NCI-H128 (cell line): Measurements from ENCODE around the gene CACNA1H.

Experiments used
- DNase-seq: peaks from one replicate; lab custom pipeline; 2025; ENCODE audit not compliant: unreplicated experiment; lab: John Stamatoyannopoulos, UW

CACNA1H gene

GRCh38 chr16:1122398-1122765 is 30.5 kb upstream of the CACNA1H start:
- DNase-seq, result no peak

DNA sequence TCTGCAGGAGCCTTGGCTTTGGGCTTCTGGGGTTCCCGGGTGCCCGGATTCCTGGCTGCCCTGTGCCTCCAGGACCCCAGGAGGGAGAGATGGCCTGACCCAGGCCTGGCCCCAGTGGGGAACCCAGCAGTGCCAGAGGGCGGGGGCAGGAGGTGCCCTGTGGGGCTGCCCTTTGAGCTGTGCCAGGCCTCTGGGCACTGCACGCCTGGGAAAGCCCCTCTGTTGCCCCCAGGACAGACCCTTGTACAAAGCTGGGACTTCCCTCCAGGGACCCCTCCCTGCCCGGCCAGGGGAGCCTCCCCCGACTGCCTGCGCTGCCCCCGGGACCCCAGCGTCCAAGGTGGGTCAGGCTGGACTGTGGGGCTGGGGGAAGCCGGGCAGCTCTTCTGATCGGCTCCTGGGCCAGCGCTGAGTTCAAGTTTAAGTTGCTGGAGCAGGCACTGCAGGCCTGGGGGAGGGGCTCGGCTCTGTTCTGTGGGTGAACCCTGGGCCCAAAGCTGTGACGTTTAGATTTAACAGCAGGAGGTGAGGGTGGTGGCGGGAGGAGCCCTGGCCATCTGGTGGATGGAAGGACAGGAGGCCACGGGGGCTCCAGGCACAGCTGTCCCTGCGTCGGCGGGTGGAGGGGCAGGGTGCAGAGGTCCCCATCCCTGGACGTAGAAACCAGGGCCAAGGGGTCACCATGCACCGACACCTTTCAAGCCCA is 29.2 kb upstream of the CACNA1H start:
- no peak for DNase-seq

GRCh38 chr16:1124291-1124690 is 28.6 kb upstream of the CACNA1H start:
- no peak for DNase-seq

DNA sequence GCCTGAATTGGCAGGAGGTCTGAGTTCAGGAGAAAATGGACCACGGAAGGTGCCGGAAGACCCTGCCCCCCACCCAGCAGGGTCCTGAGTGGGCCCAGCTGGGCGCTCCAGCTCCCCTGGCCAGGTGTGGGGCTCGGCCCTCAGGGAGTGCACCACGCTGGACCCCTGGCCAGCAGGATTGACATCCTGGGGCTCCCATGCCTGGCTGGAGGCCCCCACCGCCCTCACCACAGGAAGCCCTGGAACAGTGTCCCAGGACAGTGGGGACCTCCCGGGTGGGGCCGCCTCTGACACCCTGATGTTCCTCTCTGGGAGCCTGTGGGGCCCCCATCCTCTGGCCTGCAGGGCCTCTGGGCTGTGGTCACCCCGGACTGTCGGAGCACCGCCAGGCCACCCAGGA is 28.1 kb upstream of the CACNA1H start:
- no peak for DNase-seq

- DNase-seq, result no peak
Observed at GRCh38 chr16:1125471-1125870, 27.4 kb upstream of the CACNA1H start.

DNA sequence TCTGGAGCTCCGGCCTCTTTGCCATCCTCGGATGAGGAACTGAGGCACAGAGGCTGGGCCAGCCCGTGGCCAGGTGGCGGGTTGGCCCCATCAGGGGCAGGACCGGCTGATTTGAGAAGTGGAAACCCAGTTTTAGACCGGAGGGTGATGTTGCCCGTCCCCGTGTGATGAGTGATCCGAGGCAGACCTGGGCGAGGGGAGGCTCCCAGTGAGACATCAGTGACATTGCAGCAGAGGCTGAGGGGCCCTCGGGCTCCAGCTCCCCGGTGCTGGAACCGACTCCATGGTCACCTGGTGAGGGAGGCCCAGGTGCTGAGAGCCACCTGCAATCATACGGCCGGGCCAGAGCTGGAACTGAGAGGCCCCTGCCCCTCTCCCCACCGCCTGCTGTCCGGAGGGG is 26.9 kb upstream of the CACNA1H start:
- DNase-seq, result no peak

DNA sequence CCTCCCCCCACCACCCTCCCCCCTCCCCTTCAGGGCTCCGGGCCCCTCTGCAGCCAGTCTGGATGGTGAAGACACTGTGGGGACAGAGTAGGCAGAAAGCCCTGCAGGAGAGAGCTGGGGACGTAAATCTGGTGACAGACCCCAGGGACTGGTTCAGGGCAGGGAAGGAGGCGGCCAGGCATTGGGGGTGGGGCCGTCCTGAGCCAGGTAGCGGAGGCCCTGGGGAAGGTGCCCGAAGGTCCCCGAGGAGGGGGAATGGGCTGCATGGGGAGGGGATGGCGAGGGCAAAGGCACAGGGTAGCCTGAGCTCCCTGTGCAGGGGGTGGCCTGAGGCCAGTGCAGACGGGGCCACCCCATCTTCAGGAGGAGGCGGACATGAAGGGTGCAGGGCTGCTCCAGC is 26.3 kb upstream of the CACNA1H start:
- DNase-seq, result no peak

DNA sequence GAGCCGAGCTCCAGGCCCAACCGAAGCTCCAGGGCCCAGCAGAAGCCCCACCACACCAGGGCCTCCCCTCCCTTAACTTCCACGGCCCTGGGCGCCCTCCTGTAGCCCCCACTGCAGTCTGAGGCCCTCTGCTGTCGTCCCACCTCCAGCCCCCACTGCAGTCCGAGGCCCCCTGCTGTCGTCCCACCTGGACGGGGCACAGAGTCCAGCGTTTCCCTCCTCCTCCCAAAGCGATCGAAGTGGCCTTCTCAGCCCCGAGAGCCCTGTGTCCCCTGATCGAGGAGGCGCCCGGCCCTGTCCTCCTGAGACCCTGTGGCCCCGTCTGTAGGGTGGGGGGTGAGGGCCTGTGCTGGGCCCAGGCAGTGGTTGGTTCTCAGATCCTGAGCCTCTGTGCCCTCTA is 25.8 kb upstream of the CACNA1H start:
- no peak for DNase-seq

GRCh38 chr16:1127971-1128715 is 24.8 kb upstream of the CACNA1H start:
- no peak for DNase-seq

GRCh38 chr16:1129106-1129960 is 23.6 kb upstream of the CACNA1H start:
- DNase-seq, result no peak

- DNase-seq, result no peak
Observed at GRCh38 chr16:1130382-1130781, 22.5 kb upstream of the CACNA1H start.

GRCh38 chr16:1131378-1131994 is 21.4 kb upstream of the CACNA1H start:
- DNase-seq, result no peak

DNA sequence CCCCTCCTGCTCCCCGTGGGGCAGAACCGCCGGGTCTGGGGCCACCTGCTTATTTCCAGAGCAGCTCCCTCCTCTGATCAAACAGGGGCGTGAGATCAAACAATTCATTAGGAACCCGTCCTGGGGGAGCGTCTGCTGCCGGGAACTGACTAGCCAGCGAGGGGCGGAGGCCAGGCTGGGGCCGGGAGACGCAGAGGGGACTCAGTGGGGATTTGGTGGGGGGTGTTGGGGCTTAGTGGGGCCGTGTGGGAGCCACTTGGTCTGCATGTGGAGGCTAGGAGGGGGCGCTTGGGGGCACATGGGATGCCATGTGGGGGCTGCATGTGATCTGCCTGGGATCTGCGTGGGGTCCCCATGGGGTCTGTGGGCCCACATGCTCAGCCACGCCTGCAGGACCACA is 20.5 kb upstream of the CACNA1H start:
- DNase-seq, result no peak

DNA sequence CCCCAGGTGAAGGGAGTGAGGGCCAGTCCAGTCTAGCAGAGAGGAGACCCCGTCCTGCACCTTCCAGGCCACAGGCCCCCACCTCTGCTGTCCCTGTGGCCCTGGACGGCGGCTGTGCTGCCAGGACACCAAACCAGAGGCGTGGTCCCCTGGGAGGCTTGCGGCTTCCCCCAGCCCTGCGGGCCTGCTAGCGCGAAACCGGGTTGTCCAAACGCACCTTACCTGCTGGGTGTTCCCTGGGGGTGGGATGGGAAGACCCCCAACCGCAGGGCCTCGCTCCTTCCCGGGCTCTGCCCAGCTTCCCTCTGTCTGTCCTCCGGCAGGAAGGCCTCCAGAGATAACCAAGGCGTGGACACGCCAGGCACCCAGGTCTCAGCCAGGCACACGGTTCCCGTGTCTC is 19.6 kb upstream of the CACNA1H start:
- no peak for DNase-seq

- DNase-seq, result no peak
Observed at GRCh38 chr16:1133810-1134520, 18.9 kb upstream of the CACNA1H start.

- no peak for DNase-seq
Observed at GRCh38 chr16:1134776-1135458, 18.0 kb upstream of the CACNA1H start.

DNA sequence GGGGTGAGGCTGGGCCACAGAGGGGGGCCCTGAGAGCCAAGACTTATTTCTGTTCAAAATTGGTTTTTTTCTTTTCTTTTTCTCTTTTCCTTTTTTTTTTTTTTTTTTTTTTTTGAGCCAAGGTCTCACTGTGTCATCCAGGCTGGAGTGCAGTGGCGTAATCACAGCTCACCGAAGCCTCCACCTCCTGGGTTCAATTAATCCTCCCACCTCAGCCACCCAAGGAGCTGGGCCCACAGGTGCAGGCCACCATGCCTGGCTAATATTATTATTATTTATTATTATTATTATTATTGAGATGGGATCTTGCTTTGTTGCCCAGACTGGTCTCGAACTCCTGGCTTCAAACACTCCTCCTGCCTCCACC is 17.5 kb upstream of the CACNA1H start:
- DNase-seq, result no peak

GRCh38 chr16:1137604-1138003 is 15.3 kb upstream of the CACNA1H start:
- DNase-seq, result no peak

DNA sequence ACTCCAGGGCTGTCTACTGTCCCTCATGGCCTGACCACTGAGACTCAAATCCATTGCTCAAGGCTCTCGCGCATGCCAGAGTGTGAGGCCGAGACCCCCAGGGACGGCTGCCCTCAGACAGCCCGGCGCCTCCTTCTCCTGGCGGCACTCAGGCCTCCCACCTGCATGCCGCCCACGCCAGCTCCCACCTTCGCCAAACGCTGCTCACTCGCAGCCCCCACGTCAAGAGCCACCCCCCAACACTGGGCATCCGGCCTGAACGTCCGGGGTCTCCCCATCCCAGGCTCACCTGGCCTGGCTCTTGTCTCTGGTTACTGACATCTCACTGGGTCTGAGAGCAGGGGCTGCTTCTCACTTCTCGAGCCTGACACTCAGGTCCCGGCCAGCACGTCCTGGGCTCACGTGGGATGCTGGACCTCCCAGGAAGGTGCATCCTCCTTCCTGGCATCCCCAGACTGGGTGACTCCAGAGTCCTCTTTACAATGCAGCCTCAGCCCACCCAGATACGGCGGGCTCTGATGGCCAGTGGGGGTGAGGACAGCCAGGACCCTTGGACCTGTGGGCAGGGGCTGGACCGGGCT is 12.2 kb upstream of the CACNA1H start:
- no peak for DNase-seq

DNA sequence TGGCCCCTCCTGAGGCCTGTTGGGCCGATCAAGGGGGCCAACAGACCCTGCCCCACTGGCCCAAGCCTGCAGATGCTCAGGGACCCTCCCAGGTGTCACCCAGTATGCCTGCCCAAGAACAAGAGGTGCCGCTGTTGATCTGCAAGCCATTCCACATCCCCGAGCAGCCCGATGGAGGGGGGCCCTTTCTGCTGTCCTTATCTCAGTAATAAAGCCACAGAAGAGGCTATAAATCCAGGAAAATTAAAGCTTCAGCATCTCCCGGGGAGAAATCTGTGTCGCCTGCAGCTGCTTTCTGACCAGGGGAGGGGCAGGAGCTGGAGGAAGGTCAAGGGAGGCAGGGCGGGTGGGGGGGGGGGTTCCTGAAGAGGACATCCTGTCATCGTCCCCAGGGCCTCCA is 11.7 kb upstream of the CACNA1H start:
- no peak for DNase-seq
